Measurements from ENCODE around the gene SCAF4. TPM values are rescaled to one million over a fixed set of nuclear protein-coding genes. Genes with fewer than 3 reads are reported as not detected.
A peak's percentile ranks its signal among the peaks of the same experiment; 100 is the strongest.
"Not testable (repeated sequence)": the region's sequence is repeated elsewhere in the genome, so short reads cannot be mapped to it uniquely, and the experiment has no call there.

SCAF4 gene
- total RNA-seq, 1 donor from 2014 or later, result 2.8 TPM

DNA sequence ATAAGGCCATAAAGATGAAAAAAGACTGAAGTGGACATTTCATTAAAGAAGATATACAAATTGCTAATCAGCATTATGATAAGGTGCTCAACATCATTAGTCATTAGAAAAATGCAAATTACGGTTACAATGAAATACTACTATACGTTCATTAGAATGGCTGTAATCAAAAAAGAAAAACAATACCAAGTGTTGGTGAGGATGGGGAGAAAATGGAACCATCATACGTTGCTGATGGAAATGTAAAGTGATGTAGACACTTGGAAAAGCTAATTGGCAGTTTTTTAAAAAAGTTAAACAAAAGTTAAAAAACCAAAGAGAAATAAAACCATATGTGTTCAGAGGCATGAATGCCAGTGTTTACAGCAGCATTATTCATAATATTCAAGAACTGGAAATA is 81.0 kb downstream of the SCAF4 start:
- no peak for DNase-seq (ENCODE audit: low read depth, low spot score)

DNA sequence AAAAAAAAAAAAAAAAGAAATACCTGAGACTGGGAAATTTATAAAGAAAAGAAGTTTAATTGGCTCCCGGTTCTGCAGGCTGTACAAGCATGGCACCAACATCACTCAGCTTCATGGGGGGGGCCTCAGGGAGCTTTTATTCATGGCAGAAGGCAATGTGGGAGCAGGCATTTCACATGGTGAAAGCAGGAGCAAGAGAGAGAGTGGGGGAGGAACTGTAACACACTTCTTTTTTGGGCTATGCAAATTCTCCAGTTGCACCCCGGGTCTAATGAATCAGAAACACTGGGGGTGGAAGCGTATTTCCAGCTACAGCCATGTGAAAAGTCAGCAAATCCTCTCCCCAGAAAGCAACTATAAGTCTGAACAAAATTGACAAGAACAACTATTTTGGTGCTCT is 84.3 kb downstream of the SCAF4 start:
- DNase-seq (ENCODE audit: low read depth, low spot score), result no peak

GRCh38 chr21:31644643-31645042 is 87.3 kb downstream of the SCAF4 start:
- peak; percentile 26 for DNase-seq (ENCODE audit: low read depth, low spot score)

- DNase-seq (ENCODE audit: low read depth, low spot score), result no peak
Measured at GRCh38 chr21:31641416-31641922, 90.4 kb downstream of the SCAF4 start.

- no peak for DNase-seq (ENCODE audit: low read depth, low spot score)
Measured at GRCh38 chr21:31636874-31637273, 95.0 kb downstream of the SCAF4 start.

- DNase-seq (ENCODE audit: low read depth, low spot score), result no peak
Measured at GRCh38 chr21:31634993-31635392, 96.9 kb downstream of the SCAF4 start.

DNA sequence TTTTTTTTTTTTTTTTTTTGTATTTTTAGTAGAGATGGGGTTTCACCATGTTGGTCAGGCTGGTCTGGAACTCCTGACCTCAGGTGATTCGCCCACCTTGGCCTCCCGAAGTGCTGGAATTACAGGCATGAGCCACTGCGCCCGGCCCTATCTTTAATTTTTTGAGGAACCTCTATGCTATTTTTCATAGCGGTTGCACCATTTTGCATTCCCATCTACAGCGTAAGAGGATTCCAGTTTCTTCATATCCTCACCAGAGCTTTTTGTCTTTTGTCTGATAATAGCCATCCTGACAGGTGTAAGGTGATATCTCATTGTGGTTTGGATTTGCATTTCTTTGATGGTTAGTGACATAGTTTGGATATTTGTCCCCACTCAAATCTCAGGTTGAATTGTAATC is 100.0 kb downstream of the SCAF4 start:
- DNase-seq (ENCODE audit: low read depth, low spot score), result not testable (repeated sequence)

DNA sequence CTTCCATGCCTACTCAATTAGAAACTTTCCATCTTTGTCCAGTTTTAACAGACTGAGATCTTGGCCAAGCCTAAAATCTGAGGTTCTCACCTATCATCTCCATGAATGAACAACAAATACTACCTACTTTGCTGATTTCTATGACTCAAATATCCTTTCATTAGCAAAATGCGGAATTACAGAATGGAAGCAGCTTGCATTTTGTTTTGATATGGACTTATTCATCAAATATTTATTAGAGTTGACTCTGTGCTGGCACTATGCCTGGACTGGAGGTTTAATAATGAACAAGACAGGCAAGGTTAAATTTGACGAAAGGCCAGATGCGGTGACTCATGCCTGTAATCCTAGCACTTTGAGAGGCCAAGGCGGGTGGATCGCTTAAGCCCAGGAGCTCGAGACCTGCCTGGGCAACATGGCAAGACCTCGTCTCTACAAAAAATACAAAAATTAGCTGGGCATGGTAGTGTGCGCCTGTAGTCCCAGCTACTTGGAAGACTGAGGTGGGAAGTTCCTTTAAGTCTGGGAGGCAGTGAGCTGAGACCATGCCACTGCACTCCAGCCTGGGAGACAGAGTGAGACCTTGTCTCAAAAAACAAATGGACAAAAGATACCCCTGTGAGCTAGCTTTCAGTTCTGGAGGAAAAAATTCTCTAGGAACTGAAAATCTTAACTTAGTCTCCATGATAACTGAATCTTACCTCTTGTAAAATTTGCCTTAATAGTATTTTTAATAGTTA is 101.8 kb downstream of the SCAF4 start:
- peak; percentile 91 for DNase-seq (ENCODE audit: low read depth, low spot score)

GRCh38 chr21:31624961-31625491 is 106.9 kb downstream of the SCAF4 start:
- no peak for DNase-seq (ENCODE audit: low read depth, low spot score)

GRCh38 chr21:31624181-31624580 is 107.7 kb downstream of the SCAF4 start:
- no peak for DNase-seq (ENCODE audit: low read depth, low spot score)

DNA sequence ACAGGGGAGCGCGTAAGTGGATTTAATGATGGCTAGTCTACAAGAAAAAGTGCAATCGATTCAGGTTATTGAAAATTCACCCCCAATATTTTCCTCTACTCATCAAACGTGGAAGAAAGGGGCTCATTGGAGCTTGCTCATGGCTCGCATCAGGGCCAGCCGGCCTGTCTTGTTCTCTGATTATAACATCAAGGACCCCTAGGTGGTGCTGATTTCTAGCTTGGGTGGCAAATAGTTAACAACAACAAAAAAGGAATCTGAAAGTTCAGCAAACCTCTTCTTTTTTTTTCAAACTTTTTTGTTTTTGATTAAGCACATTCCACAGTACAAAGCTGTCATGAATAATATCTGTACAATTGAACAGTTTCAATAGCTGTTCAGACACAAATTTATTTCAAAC is 108.3 kb downstream of the SCAF4 start:
- DNase-seq (ENCODE audit: low read depth, low spot score), result no peak

- DNase-seq (ENCODE audit: low read depth, low spot score), result no peak
Measured at GRCh38 chr21:31622397-31622796, 109.5 kb downstream of the SCAF4 start.

Other genes starting within 250 kb of the SCAF4 start
- 203 and 258 TPM in 2 replicates for gene SOD1, start 72.4 kb downstream of the SCAF4 start, total RNA-seq
- gene HUNK, start 140.9 kb upstream of the SCAF4 start, total RNA-seq, result not detected in 2 replicates